Colonic mucosa (tissue), 4 donors: ENCODE data around the gene MLST8. TPM values are rescaled to one million over a fixed set of nuclear protein-coding genes. Genes with fewer than 3 reads are reported as not detected.

Experiments
- DNase-seq: peaks from one replicate; pipeline ENCODE4 v3.0.0-alpha.2; 2020
- H3K27ac ChIP-seq: fragments of 200-600 bp; one replicate; pipeline ENCODE4 v1.8.0; 2021
- H3K27me3 ChIP-seq: fragments of 200-600 bp; one replicate; pipeline ENCODE4 v1.8.0; 2021
- H3K36me3 ChIP-seq: fragments of 200-600 bp; one replicate; pipeline ENCODE4 v1.8.0; 2021
- H3K4me1 ChIP-seq: fragments of 200-600 bp; one replicate; pipeline ENCODE4 v1.8.0; 2021; ENCODE audit warnings: mild to moderate bottlenecking
- H3K4me3 ChIP-seq: fragments of 200-600 bp; one replicate; pipeline ENCODE4 v1.8.0; 2021
- H3K9ac ChIP-seq, 2 donors: one replicate each; pipeline ENCODE4 v1.7.0; 2013; ENCODE audit warnings: control low read depth in 2 of 2, low read depth in 2 of 2, low read length in 2 of 2
- H3K9me3 ChIP-seq: fragments of 200-600 bp; one replicate; pipeline ENCODE4 v1.8.0; 2021
- intact Hi-C: fragments of 100-400 bp; cut with DNase I; formaldehyde crosslinking; loops from one replicate; pipeline ENCODE4 v1.14.1; 2022
- total RNA-seq, 2 donors: library from RNA; stranded (reverse); fragmentation: NEBNext Ultra II Directional in 1 of 2; extraction: Animal tissue kit (Norgen Biotek cat#: 25700) in 1 of 2; gene quantifications; one replicate each; pipeline ENCODE4 v1.2.1, GENCODE V29; 2021
- TF ChIP-seq, protein P1 (sequence below): fragments of 200-600 bp; IDR thresholded peaks from one replicate; pipeline ENCODE4 v1.8.0; 2022; ENCODE audit warnings: antibody characterized with exemption, mild to moderate bottlenecking
- donor health status: healthy.
- donor health status: DM: no; HTN: no; CAD: no.
- donor health status: DM: no; HTN: no; CAD: no.

MLST8 gene
- total RNA-seq, 2 donors from 2014 or later, result 26.5 to 53.5 TPM

DNA sequence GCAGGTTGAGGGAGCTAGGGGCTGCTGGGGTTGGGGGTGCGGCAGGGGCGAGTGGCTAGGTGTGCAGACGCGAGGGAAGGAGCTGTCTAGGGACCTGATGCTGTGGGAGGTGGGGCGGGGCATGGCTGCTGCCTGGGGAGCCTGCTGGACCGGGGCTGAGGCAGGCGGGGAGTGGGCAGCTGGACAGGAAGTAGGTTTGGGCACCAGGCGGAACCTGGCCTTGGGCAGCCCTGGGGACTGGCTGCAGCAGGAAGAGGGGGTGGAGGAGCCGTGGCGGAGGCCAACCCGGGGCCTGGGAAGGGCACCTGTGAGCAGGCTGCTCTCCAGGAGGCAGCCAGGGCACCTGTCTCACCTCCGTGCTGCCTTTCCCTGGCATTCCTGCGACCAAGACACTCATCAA, 25.1 kb downstream of the MLST8 start:
- TF ChIP-seq, protein P1, sequence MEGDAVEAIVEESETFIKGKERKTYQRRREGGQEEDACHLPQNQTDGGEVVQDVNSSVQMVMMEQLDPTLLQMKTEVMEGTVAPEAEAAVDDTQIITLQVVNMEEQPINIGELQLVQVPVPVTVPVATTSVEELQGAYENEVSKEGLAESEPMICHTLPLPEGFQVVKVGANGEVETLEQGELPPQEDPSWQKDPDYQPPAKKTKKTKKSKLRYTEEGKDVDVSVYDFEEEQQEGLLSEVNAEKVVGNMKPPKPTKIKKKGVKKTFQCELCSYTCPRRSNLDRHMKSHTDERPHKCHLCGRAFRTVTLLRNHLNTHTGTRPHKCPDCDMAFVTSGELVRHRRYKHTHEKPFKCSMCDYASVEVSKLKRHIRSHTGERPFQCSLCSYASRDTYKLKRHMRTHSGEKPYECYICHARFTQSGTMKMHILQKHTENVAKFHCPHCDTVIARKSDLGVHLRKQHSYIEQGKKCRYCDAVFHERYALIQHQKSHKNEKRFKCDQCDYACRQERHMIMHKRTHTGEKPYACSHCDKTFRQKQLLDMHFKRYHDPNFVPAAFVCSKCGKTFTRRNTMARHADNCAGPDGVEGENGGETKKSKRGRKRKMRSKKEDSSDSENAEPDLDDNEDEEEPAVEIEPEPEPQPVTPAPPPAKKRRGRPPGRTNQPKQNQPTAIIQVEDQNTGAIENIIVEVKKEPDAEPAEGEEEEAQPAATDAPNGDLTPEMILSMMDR, result no peak
- H3K36me3 ChIP-seq, result peaks cover 34% of the 10 kb centered on the region
- no peaks in the 10 kb centered on the region for H3K9me3 ChIP-seq
- H3K4me1 ChIP-seq, result no peaks in the 10 kb centered on the region
- DNase-seq, result no peak
- H3K4me3 ChIP-seq, result no peak overlapping the region
- intact Hi-C loops, result no loop called here
- no peaks in the 10 kb centered on the region for H3K27me3 ChIP-seq
- no peak overlapping the region for H3K9ac ChIP-seq
- H3K27ac ChIP-seq, result no peak overlapping the region

- TF ChIP-seq, protein P1, result no peak
- Histone ChIP-seq H3K9me3 (no peaks in the 10 kb centered on the region), H3K27ac (no peak overlapping the region), H3K4me1 (peaks cover 4% of the 10 kb centered on the region), H3K36me3 (peaks cover 34% of the 10 kb centered on the region), H3K4me3 (no peak overlapping the region), H3K9ac (no peak overlapping the region), H3K27me3 (peaks cover 5% of the 10 kb centered on the region)
- no peak for DNase-seq
- intact Hi-C loops, result no loop called here
These were observed 26.0 kb downstream of the MLST8 start for GRCh38 chr16:2231016-2231931.

GRCh38 chr16:2232094-2232990, 27.1 kb downstream of the MLST8 start:
- Histone ChIP-seq H3K27me3 (peaks cover 16% of the 10 kb centered on the region), H3K9me3 (no peaks in the 10 kb centered on the region), H3K27ac (no peak overlapping the region), H3K36me3 (peaks cover 34% of the 10 kb centered on the region), H3K9ac (no peak overlapping the region), H3K4me3 (no peak overlapping the region), H3K4me1 (peaks cover 11% of the 10 kb centered on the region)
- TF ChIP-seq, protein P1, result no peak
- DNase-seq, result no peak
- intact Hi-C loops, result no loop called here

- DNase-seq, result no peak
- H3K27me3 ChIP-seq, result peaks cover 24% of the 10 kb centered on the region
- H3K4me3 ChIP-seq, result no peak overlapping the region
- peaks cover 16% of the 10 kb centered on the region for H3K4me1 ChIP-seq
- no peak overlapping the region for H3K9ac ChIP-seq
- TF ChIP-seq, protein P1, result no peak
- H3K27ac ChIP-seq, result no peak overlapping the region
- H3K36me3 ChIP-seq, result peaks cover 34% of the 10 kb centered on the region
- intact Hi-C loops, result no loop called here
- H3K9me3 ChIP-seq, result no peaks in the 10 kb centered on the region
These were observed 28.0 kb downstream of the MLST8 start for GRCh38 chr16:2233046-2233775.
